Midbrain (tissue), 1 donor: ENCODE results near the gene ASPSCR1.
A peak's percentile ranks its signal among the peaks of the same experiment; 100 is the strongest.

Experiments used
- DNase-seq: peaks from one replicate; lab custom pipeline; 2025; lab: John Stamatoyannopoulos, UW

ASPSCR1 gene

DNA sequence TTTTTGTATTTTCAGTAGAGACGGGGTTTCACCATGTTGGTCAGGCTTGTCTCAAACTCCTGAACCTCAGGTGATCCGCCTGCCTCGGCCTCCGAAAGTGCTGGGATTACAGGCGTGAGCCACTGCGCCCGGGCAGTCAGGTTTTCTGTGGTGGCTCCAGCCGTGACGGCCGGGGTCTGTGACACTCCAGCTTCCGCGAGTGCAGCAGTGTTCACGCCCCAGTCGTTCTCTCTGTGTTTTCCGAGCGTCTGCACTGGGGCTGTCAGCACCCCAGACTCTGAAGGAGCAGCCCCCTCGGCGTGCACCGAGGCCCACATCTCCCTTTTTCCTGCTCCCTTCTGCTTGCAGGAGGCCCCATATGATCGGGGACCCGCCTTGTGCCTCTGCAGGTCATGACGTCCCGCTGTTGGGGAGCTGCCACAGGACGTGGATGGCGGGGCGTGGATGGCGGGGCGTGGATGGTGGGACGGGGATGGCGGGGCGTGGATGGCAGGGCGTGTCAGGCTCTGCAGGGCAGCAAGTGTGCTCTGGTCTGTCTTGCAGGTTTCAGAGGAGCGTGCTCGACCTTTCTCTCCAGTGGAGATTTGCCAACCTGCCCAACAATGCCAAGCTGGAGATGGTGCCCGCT, 5.7 kb downstream of the ASPSCR1 start:
- no peak for DNase-seq

DNA sequence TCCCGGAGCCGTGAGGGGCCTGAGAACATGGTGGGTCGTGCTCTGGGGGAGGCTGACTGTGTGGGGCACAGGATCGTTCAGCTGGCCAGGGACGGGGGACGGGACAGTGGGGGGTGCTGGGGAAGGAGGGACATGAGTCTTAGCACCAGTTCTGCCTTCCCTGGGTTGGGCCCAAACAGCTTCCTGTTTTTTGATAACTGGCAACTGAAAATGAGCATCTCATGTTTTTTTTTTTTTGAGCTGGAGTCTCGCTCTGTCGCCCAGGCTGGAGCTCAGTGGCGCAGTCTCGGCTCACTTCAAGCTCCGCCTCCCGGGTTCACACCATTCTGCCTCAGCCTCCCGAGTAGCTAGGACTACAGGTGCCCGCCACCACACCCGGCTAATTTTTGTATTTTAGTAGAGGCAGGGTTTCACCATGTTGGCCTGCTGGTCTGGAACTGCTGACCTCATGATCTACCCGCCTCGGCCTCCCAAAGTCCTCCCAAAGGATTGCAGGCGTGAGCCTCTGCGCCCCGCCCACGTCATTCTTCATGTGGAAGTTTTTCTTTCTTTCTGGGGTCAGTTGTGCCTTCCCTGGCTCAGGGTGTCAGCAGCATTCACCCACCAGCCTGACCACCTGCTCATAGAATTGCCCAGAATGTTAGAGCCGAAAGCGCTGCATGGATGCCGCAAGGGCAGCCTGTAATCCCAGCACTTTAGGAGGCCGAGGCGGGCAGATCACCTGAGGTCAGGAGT, 6.4 kb downstream of the ASPSCR1 start:
- no peak for DNase-seq

DNA sequence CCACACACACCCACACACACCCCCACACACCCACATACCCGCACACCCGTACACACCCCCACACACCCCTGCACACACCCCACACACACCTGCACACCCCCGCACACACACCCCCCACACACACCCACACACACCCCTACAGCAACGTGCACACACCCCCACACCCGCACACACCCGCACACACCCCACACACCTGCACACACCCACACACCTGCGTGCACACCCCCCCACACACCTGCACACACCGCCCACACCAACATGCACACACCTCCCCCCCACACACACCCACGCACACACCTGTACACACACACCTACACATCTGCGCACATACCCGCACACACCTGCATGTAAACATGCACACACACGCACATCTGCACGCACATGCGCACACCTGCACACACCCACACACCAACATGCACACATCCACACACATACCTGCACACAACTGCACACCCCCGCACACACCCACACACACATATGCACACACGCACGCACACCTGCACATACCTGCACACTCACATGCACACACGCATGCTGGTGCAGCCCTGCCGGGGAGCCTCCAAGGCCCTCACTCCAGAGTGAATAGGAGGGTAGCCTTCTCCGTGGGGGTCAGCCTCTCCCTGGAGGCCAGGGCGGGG, 7.5 kb downstream of the ASPSCR1 start:
- no peak for DNase-seq

DNA sequence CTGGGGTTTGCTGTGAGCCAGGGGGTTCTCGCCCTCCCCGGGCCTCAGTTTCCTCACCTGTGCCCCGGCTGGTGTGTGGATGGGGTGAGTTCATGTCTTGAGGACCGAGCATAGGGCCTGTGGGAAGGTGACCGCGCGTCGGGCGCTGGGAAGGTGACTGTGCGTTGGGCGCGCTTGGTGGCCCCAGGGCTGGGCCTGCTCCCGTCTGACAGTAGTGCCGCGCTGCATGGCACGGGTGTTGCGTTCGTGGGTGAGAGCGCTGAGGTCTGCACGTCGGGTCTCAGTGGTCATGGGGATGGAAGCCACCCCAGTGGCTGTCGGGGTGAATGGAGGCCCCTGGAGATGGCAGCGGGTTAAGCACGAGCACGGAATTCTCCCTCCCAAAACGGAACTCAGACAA, 9.2 kb downstream of the ASPSCR1 start:
- no peak for DNase-seq

DNA sequence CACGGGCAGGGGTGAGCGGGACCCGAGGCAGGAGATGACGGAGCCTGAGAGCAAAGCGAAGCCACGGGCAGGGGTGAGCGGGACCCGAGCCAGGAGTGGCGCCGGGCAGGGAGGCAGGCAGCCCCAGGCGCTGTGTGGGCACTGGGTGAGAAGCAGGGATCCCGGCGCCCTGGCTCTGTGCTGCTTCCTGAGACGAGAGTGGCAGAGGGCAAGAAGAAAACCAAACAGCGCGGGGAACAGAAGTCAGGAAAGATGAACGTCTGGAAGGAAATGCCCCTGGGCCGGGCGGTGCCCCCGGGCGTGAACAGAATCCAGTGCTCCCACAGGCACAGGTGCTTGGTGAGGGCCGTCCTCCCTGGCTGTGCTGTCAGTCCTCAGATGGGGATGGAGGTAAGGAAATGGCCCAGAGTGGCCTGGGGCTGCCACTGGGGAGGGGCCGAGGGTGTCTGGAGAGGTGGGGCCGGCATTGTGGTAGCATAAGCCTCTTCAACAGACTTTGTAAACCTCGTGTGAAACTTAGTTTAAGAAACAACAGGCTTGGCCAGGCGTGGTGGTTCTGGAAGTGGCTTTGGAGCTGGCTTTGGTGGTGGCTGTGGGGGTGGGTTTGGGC, 9.8 kb downstream of the ASPSCR1 start:
- DNase-seq, result no peak

DNA sequence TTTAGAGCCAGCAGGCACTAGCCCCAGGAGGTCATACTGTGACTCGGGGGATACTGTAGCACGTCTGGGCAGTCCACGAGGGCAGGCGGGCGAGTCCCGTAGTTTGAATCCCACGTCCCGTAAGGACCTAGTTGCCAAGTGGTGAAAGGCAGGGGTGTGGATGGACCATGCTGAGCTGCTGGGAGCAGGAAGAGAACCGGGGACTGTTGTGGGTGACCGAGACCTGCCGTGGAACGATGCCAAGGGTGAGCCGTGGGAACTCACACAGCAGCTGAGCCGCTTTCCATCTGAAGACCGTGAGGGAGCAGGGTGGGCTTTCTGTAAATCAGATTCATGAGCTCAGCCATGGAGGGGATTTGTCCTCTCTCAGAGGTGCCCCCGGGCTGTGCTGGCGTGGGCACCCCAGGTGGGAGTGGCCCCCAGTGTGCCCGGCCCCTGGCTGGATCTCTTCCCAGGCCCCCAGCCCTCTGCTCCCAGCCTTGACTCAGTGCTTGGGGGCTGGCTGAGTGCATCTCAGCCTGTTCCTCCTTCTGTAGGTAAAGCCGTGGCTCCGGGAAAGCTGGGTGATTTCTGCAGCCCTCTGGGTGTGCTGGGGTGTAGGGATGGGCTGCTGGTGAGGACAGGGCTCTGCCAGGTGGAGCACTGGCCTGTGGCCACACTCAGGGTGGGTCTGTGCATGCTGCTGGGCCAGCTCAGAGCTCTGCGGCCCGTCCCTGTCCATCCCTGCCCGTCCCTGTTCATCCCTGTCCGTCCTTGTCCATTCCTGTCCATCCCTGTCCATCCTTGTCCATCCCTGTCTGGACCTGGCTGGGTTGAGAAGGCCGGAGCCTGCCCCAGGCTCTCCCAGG, 13.6 kb downstream of the ASPSCR1 start:
- no peak for DNase-seq

DNA sequence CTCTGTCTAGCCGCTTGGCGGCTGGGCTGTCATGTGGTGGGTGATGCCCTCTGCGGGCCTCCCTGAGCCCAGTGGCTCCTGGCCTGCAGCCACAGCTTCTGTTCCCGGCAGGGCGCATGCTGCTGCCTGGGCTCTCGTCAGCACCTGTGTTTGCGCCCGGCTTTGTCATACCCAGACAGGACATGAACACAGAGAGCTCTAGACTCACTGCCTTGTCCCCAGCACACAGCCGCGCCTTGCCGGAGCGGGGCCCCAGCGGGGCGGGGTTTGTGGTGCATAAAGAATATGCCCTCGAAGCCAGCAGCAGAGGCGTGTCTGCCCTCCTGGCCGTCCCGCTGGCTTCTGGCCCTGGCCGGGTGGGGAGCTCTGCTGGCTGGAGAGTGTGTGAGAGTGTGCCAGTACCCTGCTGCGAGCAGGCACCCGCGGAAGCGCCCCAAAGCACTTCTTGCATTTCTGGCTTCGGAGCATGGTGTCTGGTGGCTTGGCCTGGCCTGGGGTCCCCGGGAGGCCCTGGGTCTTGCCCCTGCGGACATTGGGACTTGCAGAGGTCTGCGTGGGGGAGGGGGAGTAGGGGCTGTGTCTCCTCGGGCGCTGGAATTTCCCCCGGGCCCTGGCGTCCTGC, 14.4 kb downstream of the ASPSCR1 start:
- DNase-seq, result peak; percentile 74

DNA sequence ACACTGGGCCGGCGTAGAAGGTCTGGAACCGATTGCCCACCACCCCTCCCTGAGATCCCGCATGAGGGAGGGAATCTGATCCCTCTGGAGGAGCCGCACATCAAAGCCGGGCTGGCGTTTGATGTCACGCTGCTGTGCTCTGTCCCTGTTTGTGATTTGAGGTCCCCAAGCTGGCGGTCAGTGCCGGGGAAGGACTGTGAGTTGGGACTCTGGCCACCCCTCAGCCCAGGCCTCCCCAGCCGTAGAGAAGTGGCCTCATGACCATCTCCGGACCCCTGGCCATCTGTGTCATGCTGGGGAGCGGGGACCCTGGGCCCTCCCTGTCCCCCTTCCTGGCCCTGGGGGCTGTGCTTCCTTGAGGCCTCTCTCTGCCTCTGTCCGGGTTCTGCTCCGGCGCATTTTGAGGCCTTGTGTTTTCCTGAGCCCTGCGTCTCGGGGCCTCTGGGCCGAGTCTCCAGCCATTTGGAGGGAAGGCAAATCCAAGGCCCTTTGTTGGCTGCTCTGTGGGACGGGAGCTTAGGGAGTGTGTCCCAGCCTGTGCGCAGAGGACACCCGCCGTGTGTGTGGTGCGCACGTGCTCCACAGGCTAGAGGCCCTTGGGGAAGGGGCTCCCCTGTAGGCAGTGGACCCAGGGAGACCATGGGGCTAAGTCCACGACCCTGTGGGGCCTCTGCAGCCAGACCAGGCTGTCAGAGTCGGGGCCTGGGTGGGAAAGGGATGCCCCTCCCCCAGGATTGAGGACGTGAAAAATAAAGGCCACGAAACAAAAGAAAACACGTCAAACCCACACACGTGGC, 15.1 kb downstream of the ASPSCR1 start:
- DNase-seq, result no peak

DNA sequence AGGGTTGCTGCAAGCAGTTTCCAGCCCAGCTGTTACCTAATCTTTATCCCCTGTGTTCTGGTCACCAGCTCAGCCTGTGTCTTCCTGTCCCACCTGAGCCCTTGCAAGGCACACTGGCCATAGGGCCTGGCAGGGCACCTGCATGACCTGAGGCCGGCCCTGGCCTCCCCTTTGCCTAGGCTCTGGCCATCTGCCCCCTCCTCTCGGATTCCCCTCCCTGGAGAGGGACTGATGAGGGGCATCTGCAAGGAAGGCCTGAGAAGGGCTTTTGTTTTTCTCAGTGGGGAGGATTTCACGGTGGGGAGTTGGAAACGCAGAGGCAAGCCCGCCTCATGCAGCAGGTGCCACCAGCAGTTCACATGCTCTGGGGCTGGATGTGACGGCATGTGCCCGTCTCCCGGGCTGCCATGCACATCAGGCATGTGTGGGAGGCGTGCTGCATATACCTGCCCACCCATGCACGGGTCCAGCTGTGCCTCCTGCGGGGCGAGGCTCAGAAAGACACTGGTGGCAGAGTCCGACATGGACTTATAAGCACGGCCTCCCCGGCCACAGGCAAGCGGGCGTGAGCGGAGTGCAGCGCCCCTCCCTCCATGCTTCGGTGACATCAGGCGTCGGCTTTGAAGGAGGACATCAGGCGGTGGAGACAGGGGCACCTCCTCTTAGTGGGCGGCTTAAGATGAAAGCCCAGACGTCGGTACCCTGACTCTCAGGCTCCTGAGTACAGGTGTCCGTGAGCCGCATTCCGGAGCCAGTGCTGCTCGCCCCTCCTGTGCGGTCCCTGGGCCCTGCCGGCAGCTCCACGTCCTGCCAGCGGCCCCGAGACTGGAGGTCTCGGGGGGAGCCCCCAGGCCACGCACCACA, 16.5 kb downstream of the ASPSCR1 start:
- no peak for DNase-seq

DNA sequence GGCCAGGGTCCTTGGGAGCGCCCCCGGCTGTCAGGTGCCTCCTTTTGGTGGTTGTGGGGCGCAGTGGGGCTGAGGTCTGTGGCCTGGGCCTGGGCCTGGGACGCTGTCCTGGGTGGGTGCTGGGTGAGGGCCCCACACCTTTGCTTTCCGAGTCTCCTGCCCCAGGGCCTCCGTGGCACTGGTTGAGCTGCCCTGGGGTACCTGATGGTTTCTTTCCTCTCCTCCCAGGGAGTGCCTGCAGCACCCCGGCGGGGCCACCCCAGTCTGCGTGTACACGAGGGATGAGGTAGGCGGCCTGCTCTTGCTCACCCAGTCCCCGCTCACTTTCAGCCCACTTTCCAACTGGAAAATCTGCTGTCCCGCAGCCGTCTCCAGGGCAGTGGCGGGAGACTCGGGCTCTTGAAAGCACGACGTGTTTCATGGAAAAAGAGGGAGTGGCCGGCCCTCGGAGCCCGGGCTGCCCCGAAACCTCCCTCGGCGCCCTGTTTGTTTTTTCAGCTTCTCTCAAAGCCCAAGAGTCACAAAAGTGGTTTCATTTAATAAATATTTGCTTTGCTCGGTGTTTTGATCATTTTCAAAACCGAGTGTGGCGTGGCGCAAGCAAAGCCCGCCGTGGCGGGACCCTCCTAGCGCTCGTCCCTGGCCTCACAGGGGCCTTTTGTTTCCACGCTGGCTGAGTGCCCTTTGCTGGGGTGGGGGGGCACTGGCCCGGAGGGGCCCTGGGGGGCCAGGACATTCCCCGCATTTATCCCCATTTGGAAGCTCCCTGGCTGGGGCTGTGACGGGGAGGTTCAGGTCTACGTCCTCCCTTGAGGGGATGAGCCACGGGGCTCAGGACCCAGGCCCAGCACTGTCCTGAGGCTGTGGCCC, 17.4 kb downstream of the ASPSCR1 start:
- DNase-seq, result no peak

DNA sequence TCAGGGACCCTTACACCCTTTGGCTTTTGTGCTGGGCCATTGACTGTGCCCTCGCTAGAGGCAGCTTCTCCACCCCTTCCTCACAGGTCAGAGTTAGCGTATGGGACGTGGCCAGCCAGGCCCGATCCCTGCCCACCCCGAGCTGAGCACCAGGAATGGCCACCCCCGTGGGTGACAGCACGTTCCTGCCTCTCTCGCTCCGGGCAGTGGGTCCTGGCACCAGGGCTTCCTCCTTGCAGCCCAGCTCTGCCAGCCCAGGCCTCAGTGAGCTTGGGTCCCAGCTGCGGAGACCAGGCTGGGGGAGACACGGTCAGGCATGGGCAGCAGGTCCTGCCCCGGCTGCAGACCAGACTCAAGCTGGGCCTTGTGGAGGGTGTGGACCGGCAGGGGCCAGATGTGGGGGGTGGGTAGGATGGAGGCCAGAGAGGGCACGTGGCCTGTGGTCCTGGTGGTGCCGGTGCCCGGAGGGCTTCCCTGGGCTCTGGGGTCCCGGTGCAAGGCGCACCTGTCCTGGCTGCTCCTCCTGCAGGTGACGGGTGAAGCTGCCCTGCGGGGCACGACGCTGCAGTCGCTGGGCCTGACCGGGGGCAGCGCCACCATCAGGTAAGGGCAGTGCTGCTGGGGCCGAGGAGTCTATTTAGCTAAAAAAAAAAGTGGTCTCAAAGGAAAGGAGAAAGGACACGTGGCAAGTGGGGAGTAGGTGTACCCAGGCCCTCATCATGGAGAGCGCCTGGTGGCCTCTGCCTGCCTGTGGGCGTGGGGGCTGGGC, 18.2 kb downstream of the ASPSCR1 start:
- DNase-seq, result no peak

DNA sequence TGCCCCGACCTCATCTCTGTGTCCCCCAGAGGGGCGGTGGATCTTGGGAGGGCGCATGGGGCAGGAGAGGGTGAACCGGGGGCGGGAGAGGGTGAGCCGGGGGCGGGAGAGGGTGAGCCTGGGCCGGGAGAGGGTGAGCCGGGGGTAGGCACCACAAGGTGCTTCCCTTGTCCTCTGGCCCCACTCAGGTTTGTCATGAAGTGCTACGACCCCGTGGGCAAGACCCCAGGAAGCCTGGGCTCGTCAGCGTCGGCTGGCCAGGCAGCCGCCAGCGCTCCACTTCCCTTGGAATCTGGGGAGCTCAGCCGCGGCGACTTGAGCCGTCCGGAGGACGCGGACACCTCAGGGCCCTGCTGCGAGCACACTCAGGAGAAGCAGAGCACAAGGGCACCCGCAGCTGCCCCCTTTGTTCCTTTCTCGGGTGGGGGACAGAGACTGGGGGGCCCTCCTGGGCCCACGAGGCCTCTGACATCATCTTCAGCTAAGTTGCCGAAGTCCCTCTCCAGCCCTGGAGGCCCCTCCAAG, 18.9 kb downstream of the ASPSCR1 start:
- DNase-seq, result no peak

DNA sequence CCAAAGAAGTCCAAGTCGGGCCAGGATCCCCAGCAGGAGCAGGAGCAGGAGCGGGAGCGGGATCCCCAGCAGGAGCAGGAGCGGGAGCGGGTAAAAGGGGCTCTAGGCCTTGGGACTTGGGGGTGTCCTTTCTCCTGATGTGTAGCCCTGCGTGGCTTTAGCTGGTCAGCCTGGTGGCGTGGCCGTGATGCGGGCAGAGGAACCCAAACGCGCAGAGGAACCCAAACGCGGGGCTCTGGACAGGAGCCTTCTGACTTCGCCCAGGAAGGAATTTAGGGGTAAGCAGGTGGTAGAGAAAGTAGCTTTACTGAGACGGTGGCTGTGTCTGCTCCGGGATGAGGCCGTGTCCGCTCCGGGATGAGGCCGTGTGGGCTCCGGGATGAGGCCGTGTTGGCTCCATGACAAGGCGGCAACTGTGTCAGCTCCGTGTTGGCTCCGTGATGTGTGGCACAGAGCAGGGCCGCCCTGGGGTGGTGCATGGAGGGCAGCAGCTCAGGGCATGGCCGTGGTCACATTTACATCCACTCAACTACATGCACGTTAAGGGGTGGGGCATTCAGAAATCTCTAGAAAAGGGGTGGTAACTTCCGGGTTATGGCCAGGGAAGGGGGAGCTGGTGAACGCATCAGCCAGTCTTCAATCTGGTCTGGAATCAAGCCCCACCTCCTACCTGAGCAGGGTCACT, 19.5 kb downstream of the ASPSCR1 start:
- no peak for DNase-seq

DNA sequence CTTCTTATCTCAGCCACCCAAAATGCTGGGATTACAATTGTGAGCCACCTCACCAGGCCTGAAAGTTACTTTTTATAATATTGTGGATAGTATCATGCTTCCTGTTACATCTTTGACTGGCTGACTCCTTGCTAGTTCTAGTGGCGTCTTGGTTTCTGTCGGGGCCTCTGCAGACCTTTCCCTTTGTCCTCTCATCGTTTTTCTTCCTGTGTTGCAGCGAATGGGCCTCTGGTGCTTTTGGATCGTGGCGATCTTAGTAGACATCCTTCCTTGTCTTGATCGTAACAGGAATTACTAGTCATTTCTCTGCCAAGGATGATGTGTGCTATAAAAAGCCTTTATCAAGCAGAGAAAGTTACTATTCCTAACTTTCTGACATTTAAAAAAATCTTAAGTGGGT, 20.8 kb downstream of the ASPSCR1 start:
- no peak for DNase-seq

DNA sequence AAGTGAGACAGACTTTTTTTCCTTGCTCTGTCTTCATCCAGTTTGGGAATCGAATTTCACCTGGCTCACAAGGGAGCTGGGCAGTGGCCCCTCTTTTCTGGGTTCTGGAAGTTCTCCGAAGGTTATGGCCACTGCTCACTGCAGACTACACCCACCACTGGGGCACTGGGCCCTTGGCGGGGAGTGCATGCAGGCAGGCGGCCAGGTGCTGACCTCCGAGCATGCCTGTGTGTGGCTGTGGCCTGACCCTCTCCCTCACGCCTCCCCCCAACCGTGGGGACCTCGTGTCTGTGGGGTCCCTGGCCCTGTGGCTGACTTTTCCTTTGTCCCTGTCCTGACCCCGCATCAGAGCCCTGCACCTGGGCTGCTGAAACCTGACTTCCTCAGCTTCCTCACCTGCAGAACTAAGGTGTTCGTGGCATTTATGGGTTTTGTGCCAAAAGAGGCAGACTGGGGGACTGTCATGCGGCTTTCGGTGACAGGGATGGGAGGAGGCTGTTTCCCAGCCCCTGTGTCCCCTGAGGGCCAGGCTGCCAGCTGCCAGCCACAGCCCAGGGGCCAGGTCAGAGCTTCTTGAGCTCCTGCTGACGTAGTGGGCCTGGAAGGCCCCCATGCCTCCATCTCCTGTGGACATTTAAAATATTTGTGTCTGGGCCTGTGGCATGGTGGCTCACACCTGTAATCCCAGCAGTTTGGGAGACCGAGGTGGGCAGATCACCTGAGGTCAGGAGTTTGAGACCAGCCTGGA, 21.4 kb downstream of the ASPSCR1 start:
- no peak for DNase-seq

DNA sequence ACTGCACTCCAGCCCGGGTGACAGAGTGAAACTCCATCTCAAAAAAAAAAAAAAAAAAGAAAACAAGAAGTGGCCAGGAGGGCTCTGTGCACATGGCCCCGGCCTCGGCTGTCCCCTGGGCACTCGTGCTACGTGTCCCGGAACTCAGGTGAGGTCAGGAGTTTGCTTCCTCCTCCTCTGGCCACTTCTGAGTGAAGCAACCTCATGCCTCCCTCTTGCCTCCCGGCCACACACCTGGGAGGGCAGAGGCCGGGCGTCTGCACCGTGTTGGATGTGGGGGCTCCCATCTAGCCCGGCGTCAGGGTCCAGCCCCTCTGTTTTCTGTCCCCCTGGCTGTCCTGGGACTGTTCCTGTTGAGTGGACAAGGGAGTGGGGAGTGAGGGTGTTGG, 22.2 kb downstream of the ASPSCR1 start:
- no peak for DNase-seq
